ENCODE data around the gene KCTD17. TPM values are rescaled to one million over a fixed set of nuclear protein-coding genes. Genes with fewer than 3 reads are reported as not detected.

KCTD17 gene
- polyA plus RNA-seq, 3 donors, result 8.4 to 40.0 (median 9.0) TPM

GRCh38 chr22:37053310-37054055, 1.9 kb downstream of the KCTD17 start:
- no peak overlapping the region for H3K4me2 ChIP-seq (replicated peaks; ENCODE audit: extremely low read depth, low read length, poor library complexity, severe bottlenecking)
- no peak overlapping the region for H3K27ac ChIP-seq (ENCODE audit: low read depth in 1 of 2, low read length in 2 of 2)
- no peaks in the 10 kb centered on the region for H3K79me2 ChIP-seq (ENCODE audit: insufficient read depth, low read length)
- Mint-ChIP-seq H3K27me3 (ENCODE audit: low read depth in 3 of 3) (peaks cover 1 to 13% (median 2%) of the 10 kb centered on the region in 3 donors), H3K36me3 (peaks cover 38 to 40% of the 10 kb centered on the region in 2 donors), H3K27ac (no peak overlapping the region), H3K4me1 (peaks cover 35% of the 10 kb centered on the region), H3K9me3 (no peaks in the 10 kb centered on the region), H3K4me3 (no peak overlapping the region)
- no peaks in the 10 kb centered on the region for H3K27me3 ChIP-seq (ENCODE audit: control insufficient read depth in 2 of 2, insufficient read depth in 2 of 2, low read length in 2 of 2)
- WGBS (ENCODE audit: insufficient coverage), result 87% methylated on average over 12 of the region's 16 CpGs
- TF ChIP-seq CTCF (IDR thresholded peaks at IDR 0.05), result no peak
- H3K9me3 ChIP-seq (replicated peaks in 1 of 2; ENCODE audit: control insufficient read depth in 1 of 2, insufficient read depth in 1 of 2, low read length in 2 of 2), result no peaks in the 10 kb centered on the region
- H3K9ac ChIP-seq (ENCODE audit: insufficient read depth, low read length, poor library complexity, severe bottlenecking), result no peak overlapping the region
- peaks cover 28 to 41% of the 10 kb centered on the region in 2 donors for H3K4me1 ChIP-seq (ENCODE audit: control insufficient read depth in 1 of 2, insufficient read depth in 2 of 2, low read length in 2 of 2)
- intact Hi-C loops (cut with micrococcal nuclease), result no loop called here
- no peak overlapping the region for H3K4me3 ChIP-seq (replicated peaks in 1 of 3; ENCODE audit: low read depth in 2 of 3, low read length in 3 of 3)
- H3K36me3 ChIP-seq (replicated peaks in 1 of 2; ENCODE audit: control insufficient read depth in 1 of 2, insufficient read depth in 2 of 2, low read length in 2 of 2), result peaks cover 18 to 46% of the 10 kb centered on the region in 2 donors
- no peak for DNase-seq
- H2AFZ ChIP-seq (ENCODE audit: insufficient read depth, low read depth, low read length, poor library complexity, severe bottlenecking), result no peak overlapping the region
- peaks cover 4% of the 10 kb centered on the region for H4K20me1 ChIP-seq (ENCODE audit: insufficient read depth, low read length)

GRCh38 chr22:37054056-37054395, 2.5 kb downstream of the KCTD17 start:
- TF ChIP-seq CTCF (IDR thresholded peaks at IDR 0.05), result no peak
- Histone ChIP-seq H3K79me2 (ENCODE audit: insufficient read depth, low read length) (no peaks in the 10 kb centered on the region), H4K20me1 (ENCODE audit: insufficient read depth, low read length) (peaks cover 4% of the 10 kb centered on the region), H3K9me3 (replicated peaks in 1 of 2; ENCODE audit: control insufficient read depth in 1 of 2, insufficient read depth in 1 of 2, low read length in 2 of 2) (no peaks in the 10 kb centered on the region), H3K27me3 (ENCODE audit: control insufficient read depth in 2 of 2, insufficient read depth in 2 of 2, low read length in 2 of 2) (no peaks in the 10 kb centered on the region), H3K4me2 (replicated peaks; ENCODE audit: extremely low read depth, low read length, poor library complexity, severe bottlenecking) (no peak overlapping the region), H3K9ac (ENCODE audit: insufficient read depth, low read length, poor library complexity, severe bottlenecking) (no peak overlapping the region), H2AFZ (ENCODE audit: insufficient read depth, low read depth, low read length, poor library complexity, severe bottlenecking) (no peak overlapping the region), H3K27ac (ENCODE audit: low read depth in 1 of 2, low read length in 2 of 2) (no peak overlapping the region), H3K4me1 (ENCODE audit: control insufficient read depth in 1 of 2, insufficient read depth in 2 of 2, low read length in 2 of 2) (peaks cover 28 to 41% of the 10 kb centered on the region in 2 donors), H3K4me3 (replicated peaks in 1 of 3; ENCODE audit: low read depth in 2 of 3, low read length in 3 of 3) (no peak overlapping the region), H3K36me3 (replicated peaks in 1 of 2; ENCODE audit: control insufficient read depth in 1 of 2, insufficient read depth in 2 of 2, low read length in 2 of 2) (peaks cover 18 to 49% of the 10 kb centered on the region in 2 donors)
- 95% methylated on average over 7 of the region's 8 CpGs for WGBS (ENCODE audit: insufficient coverage)
- peaks cover 35% of the 10 kb centered on the region for H3K4me1 Mint-ChIP-seq
- no peak for DNase-seq
- no peaks in the 10 kb centered on the region for H3K9me3 Mint-ChIP-seq
- no peak overlapping the region for H3K4me3 Mint-ChIP-seq
- peaks cover 1 to 13% (median 2%) of the 10 kb centered on the region in 3 donors for H3K27me3 Mint-ChIP-seq (ENCODE audit: low read depth in 3 of 3)
- intact Hi-C loops (cut with micrococcal nuclease), result no loop called here
- peaks cover 38 to 40% of the 10 kb centered on the region in 2 donors for H3K36me3 Mint-ChIP-seq
- no peak overlapping the region for H3K27ac Mint-ChIP-seq
